Immature natural killer cell (primary cell): ENCODE measurements around the gene GRM4. TPM values are rescaled to one million over a fixed set of nuclear protein-coding genes. Genes with fewer than 3 reads are reported as not detected.
"Not testable (repeated sequence)": the region's sequence is repeated elsewhere in the genome, so short reads cannot be mapped to it uniquely, and the experiment has no call there.

Experiments
- DNase-seq, 3 donors: peaks; one replicate each; pipeline ENCODE4 v3.0.0; 2022; ENCODE audit warnings: mixed read lengths in 1 of 3
- H3K27ac Mint-ChIP-seq, 6 donors: one replicate each; pipeline ENCODE4 v1.8.0; 2020; ENCODE audit warnings: mixed read lengths in 6 of 6, mild to moderate bottlenecking in 5 of 6, inconsistent platforms in 4 of 6, moderate library complexity in 3 of 6
- H3K27me3 Mint-ChIP-seq, 3 donors: one replicate each; pipeline ENCODE4 v1.8.0; 2020 to 2021; ENCODE audit warnings: low read depth in 3 of 3, mild to moderate bottlenecking in 3 of 3, mixed read lengths in 3 of 3, moderate library complexity in 3 of 3, inconsistent platforms in 1 of 3
- H3K36me3 Mint-ChIP-seq, 3 donors: one replicate each; pipeline ENCODE4 v1.8.0; 2020; ENCODE audit warnings: mixed read lengths in 3 of 3, inconsistent platforms in 2 of 3, mild to moderate bottlenecking in 2 of 3
- H3K4me1 Mint-ChIP-seq, 2 donors: one replicate each; pipeline ENCODE4 v1.8.0; 2020; ENCODE audit warnings: inconsistent platforms in 2 of 2, mild to moderate bottlenecking in 2 of 2, mixed read lengths in 2 of 2, moderate library complexity in 1 of 2
- H3K4me3 Mint-ChIP-seq, 5 donors: one replicate each; pipeline ENCODE4 v1.8.0; 2020; ENCODE audit warnings: mild to moderate bottlenecking in 5 of 5, mixed read lengths in 5 of 5, inconsistent platforms in 3 of 5, moderate library complexity in 3 of 5
- H3K9me3 Mint-ChIP-seq, 6 donors: one replicate each; pipeline ENCODE4 v1.8.0; 2020; ENCODE audit warnings: mild to moderate bottlenecking in 6 of 6, mixed read lengths in 6 of 6, inconsistent platforms in 4 of 6, moderate library complexity in 3 of 6
- polyA plus RNA-seq, 3 donors: library from polyadenylated mRNA; unstranded; fragments of 300-500 nt; fragmentation: Illumina TruSeq; gene quantifications; one replicate each; pipeline ENCODE4 v1.2.3, GENCODE V29; 2021

Gene GRM4
- polyA plus RNA-seq, 3 donors from 2014 or later: not detected

- Mint-ChIP-seq H3K27ac (no peak overlapping the region), H3K9me3 (no peaks in the 10 kb centered on the region), H3K27me3 (peaks cover 5 to 21% (median 10%) of the 10 kb centered on the region in 3 donors), H3K36me3 (no peaks in the 10 kb centered on the region), H3K4me1 (peaks cover 15 to 16% of the 10 kb centered on the region in 2 donors), H3K4me3 (no peak overlapping the region)
- no peak for DNase-seq
Observed at GRCh38 chr6:34047913-34048867, 97.7 kb downstream of the GRM4 start.

- Mint-ChIP-seq H3K4me3 (no peak overlapping the region), H3K4me1 (peaks cover 15 to 16% of the 10 kb centered on the region in 2 donors), H3K36me3 (no peaks in the 10 kb centered on the region), H3K27ac (no peak overlapping the region), H3K9me3 (no peaks in the 10 kb centered on the region), H3K27me3 (peaks cover 4 to 13% (median 10%) of the 10 kb centered on the region in 3 donors)
- no peak for DNase-seq
Observed at GRCh38 chr6:34046617-34047016, 99.3 kb downstream of the GRM4 start.

- Mint-ChIP-seq H3K27ac (no peak overlapping the region), H3K36me3 (no peaks in the 10 kb centered on the region), H3K4me1 (peaks cover 15 to 16% of the 10 kb centered on the region in 2 donors), H3K27me3 (peaks cover 4 to 13% (median 10%) of the 10 kb centered on the region in 3 donors), H3K4me3 (no peak overlapping the region), H3K9me3 (no peaks in the 10 kb centered on the region)
- DNase-seq: no peak
Observed at GRCh38 chr6:34045771-34046170, 100.1 kb downstream of the GRM4 start.

- peaks cover 15 to 16% of the 10 kb centered on the region in 2 donors for H3K4me1 Mint-ChIP-seq
- H3K27me3 Mint-ChIP-seq: peaks cover 4 to 10% (median 9%) of the 10 kb centered on the region in 3 donors
- H3K9me3 Mint-ChIP-seq: no peaks in the 10 kb centered on the region
- H3K27ac Mint-ChIP-seq: peak overlapping the region in 5 of 6 donors; percentile 9 to 51 (median 46)
- no peaks in the 10 kb centered on the region for H3K36me3 Mint-ChIP-seq
- H3K4me3 Mint-ChIP-seq: peak overlapping the region in 2 of 5 donors; percentile 2 to 12
- DNase-seq: peak; percentile 46 to 65 (median 53)
Observed at GRCh38 chr6:34044945-34045595, 100.8 kb downstream of the GRM4 start.

- Mint-ChIP-seq H3K9me3 (no peaks in the 10 kb centered on the region), H3K27ac (no peak overlapping the region), H3K4me3 (no peak overlapping the region), H3K4me1 (peaks cover 15 to 16% of the 10 kb centered on the region in 2 donors), H3K27me3 (peaks cover 2 to 8% (median 4%) of the 10 kb centered on the region in 3 donors), H3K36me3 (no peaks in the 10 kb centered on the region)
- DNase-seq: no peak
Observed at GRCh38 chr6:34043359-34043758, 102.5 kb downstream of the GRM4 start.

- H3K4me3 Mint-ChIP-seq, H3K36me3 Mint-ChIP-seq, H3K9me3 Mint-ChIP-seq, DNase-seq, H3K27me3 Mint-ChIP-seq, H3K27ac Mint-ChIP-seq: not testable (repeated sequence)
- peaks cover 15 to 16% of the 10 kb centered on the region in 2 donors for H3K4me1 Mint-ChIP-seq
Observed at GRCh38 chr6:34041998-34042397, 103.9 kb downstream of the GRM4 start.

- Mint-ChIP-seq H3K27ac (no peak overlapping the region), H3K4me3 (no peak overlapping the region), H3K4me1 (peaks cover 15 to 16% of the 10 kb centered on the region in 2 donors), H3K9me3 (no peaks in the 10 kb centered on the region), H3K27me3 (peaks cover 2 to 6% (median 4%) of the 10 kb centered on the region in 3 donors), H3K36me3 (no peaks in the 10 kb centered on the region)
- no peak for DNase-seq
Observed at GRCh38 chr6:34041385-34041784, 104.5 kb downstream of the GRM4 start.

GRCh38 chr6:34039943-34040342, 105.9 kb downstream of the GRM4 start:
- Mint-ChIP-seq H3K27me3 (peaks cover 3 to 10% (median 4%) of the 10 kb centered on the region in 3 donors), H3K36me3 (no peaks in the 10 kb centered on the region), H3K9me3 (no peaks in the 10 kb centered on the region), H3K27ac (no peak overlapping the region), H3K4me3 (no peak overlapping the region), H3K4me1 (peaks cover 6% of the 10 kb centered on the region in 2 donors)
- no peak for DNase-seq

- Mint-ChIP-seq H3K36me3 (no peaks in the 10 kb centered on the region), H3K4me1 (no peaks in the 10 kb centered on the region), H3K4me3 (no peak overlapping the region), H3K27ac (no peak overlapping the region), H3K27me3 (peaks cover 0 to 8% (median 2%) of the 10 kb centered on the region in 3 donors), H3K9me3 (no peaks in the 10 kb centered on the region)
- no peak for DNase-seq
Observed at GRCh38 chr6:34037151-34037550, 108.7 kb downstream of the GRM4 start.

- H3K36me3 Mint-ChIP-seq: no peaks in the 10 kb centered on the region
- no peak overlapping the region for H3K27ac Mint-ChIP-seq
- H3K9me3 Mint-ChIP-seq: no peaks in the 10 kb centered on the region
- peaks cover 0 to 8% (median 4%) of the 10 kb centered on the region in 3 donors for H3K27me3 Mint-ChIP-seq
- no peaks in the 10 kb centered on the region for H3K4me1 Mint-ChIP-seq
- no peak overlapping the region for H3K4me3 Mint-ChIP-seq
- no peak for DNase-seq
Observed at GRCh38 chr6:34036357-34037069, 109.4 kb downstream of the GRM4 start.

- DNase-seq: no peak
- H3K4me1 Mint-ChIP-seq: no peaks in the 10 kb centered on the region
- H3K27ac Mint-ChIP-seq: no peak overlapping the region
- H3K9me3 Mint-ChIP-seq: no peaks in the 10 kb centered on the region
- H3K4me3 Mint-ChIP-seq: no peak overlapping the region
- peaks cover 0 to 8% (median 4%) of the 10 kb centered on the region in 3 donors for H3K27me3 Mint-ChIP-seq
- no peaks in the 10 kb centered on the region for H3K36me3 Mint-ChIP-seq
Observed at GRCh38 chr6:34035704-34036356, 110.1 kb downstream of the GRM4 start.

GRCh38 chr6:34035161-34035560, 110.7 kb downstream of the GRM4 start:
- no peaks in the 10 kb centered on the region for H3K36me3 Mint-ChIP-seq
- no peak overlapping the region for H3K4me3 Mint-ChIP-seq
- no peaks in the 10 kb centered on the region for H3K4me1 Mint-ChIP-seq
- H3K27ac Mint-ChIP-seq: no peak overlapping the region
- DNase-seq: no peak
- peaks cover 0 to 8% (median 4%) of the 10 kb centered on the region in 3 donors for H3K27me3 Mint-ChIP-seq
- H3K9me3 Mint-ChIP-seq: no peaks in the 10 kb centered on the region

GRCh38 chr6:34032856-34033255, 113.0 kb downstream of the GRM4 start:
- Mint-ChIP-seq H3K4me3 (no peak overlapping the region), H3K9me3 (no peaks in the 10 kb centered on the region), H3K27ac (no peak overlapping the region), H3K36me3 (no peaks in the 10 kb centered on the region), H3K27me3 (peaks cover 0 to 8% (median 6%) of the 10 kb centered on the region in 3 donors), H3K4me1 (no peaks in the 10 kb centered on the region)
- DNase-seq: no peak
